Inflammatory macrophage treated with lipopolysaccharide for 1 hour (primary cell): Measurements from ENCODE around the gene PRLR.

Source experiments
- DNase-seq, 2 donors: peaks; one replicate each; pipeline ENCODE4 v3.0.0-alpha.2; 2020 to 2022

The PRLR gene

DNA sequence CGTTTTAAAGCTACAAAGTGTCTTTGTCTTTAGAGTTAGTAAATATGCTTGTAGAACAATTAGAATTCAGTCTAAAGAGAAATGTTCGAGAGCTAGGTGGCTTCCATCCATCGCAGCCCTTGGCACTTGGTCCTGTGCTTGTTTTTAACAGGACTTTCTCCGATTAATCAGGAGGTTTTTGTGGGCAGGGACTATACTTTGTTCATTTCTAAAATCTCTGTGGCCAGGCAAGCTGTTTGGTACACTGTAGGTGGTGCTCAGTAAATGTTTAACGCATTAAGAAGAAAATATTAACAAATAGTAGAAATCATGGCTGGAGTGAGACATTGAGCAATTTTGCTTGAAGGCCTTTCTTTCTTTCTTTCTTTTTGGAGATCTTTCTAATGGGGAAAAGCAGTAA lies 203.3 kb downstream of the PRLR start:
- DNase-seq = no peak

DNA sequence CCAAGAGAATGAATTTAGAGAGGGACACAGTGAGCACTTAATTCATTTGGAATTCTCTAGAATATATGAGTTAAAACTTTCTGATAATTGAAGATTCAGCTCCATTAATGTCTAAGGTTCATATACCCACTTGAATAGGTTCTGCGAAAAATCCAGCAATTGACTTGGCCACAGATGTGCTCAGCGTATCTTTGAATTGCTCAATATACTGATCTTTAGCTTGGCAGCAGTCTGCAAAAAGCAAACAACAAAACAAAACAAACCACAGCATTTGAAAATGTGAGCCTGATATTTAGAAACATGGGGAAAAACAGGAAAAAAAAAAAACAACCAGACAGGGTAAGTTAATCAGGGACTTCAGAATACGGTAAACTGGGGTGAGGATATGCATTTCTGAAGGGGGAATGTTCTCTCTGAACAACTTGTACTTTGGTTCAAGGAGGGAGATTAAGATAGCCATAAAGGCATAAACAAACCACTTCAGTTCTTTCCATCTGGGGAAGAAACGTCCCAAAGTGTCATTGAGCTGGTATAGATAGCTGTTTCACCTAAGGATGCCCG lies 203.9 kb downstream of the PRLR start:
- no peak for DNase-seq

DNA sequence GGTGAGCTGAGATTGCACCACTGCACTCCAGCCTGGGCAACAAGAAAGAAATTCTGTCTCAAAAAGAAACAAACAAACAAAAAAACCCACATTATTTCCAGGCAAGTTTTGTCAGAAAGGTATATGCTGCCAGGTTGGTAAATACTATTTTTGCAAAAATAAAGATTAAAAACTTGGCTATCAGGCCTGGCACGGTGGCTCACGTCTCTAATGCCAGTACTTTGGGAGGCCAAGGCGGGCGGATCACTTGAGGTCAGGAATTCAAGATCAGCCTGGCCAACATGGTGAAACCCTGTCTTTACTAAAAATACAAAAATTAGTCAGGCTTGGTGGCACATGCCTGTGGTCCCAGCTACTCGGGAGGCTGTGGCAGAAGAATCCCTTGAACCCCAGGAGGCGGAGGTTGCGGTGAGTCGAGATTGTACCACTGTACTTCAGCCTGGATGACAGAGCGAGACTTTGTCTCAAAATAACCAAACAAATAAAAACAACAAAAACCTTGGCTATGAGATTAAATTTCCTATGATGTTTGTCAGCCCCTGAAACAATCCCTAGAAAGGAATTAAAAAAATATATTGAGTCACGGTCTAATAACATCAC lies 205.3 kb downstream of the PRLR start:
- DNase-seq = no peak

DNA sequence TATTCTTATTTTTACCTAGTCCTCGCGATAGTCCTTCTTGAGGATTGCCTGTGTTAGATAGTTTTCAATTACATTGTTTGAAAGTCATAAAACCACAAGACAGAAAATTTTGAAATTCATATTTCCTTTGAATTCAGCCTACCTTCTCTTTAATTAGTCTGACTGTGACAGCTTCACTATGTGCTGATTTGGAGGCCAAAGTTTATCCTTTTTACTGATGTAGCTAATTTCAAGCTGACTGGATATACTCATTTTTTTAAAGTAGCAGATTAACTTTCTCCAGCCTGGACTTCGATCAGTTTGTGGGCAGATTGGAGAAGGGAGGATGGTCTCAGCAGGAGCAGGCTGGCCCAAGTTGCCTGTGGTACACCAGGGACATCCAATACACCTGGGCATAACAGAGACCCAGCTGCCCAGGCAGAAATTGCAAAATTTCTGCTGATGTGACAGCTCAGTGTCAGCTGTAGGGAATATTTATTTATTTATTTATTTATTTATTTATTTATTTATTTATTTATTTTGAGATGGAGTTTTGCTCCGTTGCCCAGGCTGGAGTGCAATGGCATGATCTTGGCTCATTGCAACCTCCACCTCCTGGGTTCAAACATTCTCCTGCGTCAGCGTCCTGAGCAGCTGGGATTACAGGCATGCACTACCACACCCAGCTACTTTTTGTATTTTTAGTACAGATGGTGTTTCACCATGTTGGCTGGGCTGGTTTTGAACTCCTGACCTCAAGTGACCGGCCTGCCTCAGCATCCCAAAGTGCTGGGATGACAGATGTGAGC lies 206.7 kb downstream of the PRLR start:
- no peak for DNase-seq

DNA sequence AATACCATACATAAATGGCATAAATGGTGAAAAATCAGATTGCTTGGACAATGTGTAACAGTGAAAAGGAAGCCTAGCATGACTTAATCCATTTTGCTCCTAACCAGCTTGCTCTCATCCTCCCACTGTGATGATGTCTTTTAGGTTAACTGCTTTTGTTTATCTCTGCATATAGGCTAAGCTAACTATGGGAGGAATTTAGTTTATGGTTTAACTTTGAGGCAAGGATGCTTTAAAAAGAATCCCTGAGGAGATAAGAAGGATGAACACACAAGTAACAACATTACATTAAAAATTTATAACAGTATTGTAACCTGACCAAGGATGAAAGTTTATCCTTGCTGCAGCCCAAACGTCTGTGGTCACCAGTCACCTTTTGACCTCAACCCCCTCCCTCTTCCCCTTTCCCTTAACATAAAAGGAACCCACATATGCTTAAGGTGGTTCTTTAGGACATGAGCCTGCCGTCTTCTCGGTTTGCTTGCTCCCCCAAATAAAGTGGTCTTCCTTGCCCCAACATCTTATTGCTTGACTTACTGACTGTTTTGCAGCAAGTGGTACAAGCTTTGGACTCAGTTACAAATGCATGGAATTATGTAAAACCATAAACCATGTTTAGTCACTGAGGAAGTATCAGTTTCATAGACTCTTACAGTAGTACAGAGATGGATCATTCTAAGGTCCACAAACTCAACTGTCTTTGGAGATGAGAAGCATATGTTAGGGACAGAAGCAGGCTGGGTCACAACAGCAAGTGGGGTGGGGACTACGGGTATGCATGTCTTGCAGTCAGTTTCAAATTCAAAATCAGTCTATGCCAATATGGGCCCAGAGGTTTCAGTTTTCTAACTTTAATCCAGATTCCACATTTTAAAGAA lies 213.9 kb downstream of the PRLR start:
- no peak for DNase-seq

DNA sequence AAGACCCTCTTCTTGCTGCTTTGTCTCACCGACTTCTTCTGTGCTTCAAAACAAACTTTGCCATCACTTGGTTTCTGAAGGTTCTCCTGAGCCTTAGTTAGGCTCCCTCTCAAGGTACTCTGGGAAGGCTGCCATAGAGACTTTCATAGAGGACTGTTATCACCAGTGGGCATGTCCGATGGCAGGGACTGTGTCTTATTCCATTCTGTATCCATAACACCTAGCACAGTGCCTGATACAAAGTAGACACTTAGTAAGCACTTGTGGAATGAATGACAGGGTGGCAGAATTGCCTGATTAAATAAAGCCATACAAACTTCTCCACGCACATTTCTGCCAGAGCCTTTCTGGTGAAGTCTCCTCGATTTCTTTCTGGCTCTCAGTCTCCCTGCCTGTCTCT lies 215.2 kb downstream of the PRLR start:
- no peak for DNase-seq

DNA sequence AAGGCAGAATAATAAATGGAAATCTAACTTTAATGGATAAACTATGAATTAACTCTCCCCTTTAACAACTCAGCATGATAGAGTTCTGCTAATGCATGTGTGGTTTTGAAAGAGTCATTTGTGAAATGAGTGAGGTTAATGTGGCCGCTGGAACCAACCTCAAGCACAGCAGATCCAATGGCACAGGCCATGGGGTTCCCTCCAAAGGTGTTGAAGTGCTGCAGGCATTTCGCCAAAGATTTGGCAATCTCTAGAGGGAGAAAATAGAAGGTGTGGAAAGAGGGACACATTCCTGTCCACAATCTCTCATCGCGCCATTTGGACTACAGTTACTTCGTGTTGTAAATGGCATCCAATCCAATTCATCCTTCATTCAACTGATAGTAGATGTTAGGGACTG lies 217.5 kb downstream of the PRLR start:
- DNase-seq = no peak

DNA sequence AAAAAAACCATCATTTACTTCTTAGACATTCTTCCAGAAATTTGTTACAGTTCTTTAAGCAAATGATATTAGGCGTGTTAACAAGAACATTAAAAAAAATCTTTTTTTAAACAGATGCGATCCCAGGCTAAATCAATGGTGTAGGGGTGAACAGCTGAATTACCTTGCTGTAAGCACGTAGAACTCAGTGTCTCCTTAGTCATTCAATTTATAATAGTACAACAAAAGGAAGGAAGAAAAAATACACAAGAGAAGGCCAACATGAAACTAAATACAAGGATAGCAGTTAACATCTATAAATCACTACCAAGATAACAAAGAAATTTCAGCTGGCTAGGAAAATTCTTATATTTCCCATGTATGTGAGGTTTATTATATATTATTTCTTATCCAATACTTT lies 217.9 kb downstream of the PRLR start:
- no peak for DNase-seq

DNA sequence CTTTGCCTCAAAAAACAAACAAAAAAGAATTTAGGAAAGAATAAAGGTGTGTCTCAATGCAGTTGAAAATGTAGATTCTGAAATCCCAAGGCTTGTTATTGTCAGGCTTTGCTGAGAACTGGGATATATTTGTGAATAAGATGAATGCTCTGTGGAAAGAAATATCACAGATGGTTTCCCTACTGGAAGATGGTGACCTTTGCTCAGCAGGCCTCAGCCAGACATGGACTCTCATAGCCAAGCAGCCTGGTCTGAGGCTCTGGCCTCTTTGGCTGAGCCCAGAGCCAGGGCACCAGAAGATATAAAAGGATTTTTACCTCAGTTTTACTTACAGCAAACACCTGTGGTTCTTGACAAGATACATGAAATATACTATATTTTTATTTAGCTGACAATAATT lies 219.6 kb downstream of the PRLR start:
- DNase-seq = no peak

DNA sequence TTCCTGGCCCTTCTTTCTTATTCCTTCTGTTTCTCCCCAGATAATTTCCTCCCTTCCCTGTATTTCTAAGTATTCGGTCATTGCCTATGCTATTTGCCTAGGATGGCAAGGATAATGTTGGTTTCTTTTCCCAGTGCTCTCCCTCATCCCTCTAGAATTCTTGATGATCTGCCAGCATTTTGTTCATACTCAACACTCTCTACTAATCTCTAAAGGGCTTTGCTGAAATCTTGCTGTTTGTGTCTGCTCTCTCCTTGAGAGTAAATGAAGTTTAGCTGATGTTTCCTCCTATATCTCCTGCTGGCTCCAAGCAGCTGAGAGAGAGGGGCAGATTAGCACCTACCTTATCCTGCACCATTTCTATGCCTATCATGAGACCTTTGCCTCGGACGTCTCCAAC lies 220.6 kb downstream of the PRLR start:
- no peak for DNase-seq

DNA sequence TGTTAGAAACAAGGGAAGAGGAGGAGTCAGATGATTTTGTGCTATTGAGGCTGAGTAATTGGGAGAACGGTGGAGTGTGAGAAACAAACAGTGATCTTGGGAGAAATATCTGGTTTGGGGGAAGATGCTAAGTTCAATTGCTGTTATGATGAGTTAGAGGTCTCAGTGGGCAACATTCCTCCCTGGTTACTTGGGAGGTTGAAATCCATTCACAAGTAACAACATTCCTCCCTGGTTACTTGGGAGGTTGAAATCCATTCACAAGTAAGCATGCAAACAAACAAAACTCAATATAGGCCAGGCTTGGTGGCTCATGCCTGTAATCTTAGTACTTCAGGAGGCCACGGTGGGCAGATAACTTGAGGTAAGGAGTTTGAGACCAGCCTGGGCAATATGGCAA lies 221.3 kb downstream of the PRLR start:
- DNase-seq = no peak

DNA sequence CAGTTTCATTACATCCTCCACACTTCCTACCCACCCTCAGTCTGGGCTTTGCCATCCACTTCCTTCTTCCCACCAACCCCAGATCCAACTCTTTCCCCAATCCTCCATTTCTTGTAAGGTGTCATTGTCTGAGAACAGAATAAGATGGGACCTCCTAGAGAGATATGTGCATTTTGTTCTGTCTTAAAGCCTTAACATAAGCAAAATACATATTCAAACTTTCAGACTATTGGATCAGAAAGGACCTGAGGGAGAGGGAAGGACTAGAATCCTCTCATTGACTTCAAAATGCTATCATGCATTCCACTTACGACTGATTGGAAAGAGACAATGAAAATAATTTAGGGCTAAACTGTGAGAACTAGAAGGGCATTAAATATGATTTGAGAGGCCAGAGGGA lies 225.5 kb downstream of the PRLR start:
- DNase-seq = no peak

DNA sequence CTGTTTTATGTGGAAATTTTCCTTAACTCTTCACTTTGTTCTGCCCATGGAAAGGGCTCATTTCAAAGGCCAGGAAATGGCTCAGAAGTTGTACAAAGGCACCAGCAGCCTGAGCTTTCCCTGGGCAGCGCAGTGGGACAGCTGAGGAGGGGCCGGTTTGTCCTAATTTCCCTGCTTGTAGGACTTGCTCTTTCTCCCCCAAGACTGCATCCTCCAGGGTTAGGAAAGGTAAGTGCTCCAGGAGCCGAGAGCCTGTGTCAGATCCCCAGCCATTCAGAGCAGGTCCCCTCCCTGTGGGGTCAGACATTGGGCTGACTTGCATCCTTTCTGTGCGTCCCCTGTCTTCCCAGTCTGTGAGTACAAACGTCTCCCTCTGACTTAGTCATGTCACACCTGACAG lies 226.1 kb downstream of the PRLR start:
- no peak for DNase-seq

DNA sequence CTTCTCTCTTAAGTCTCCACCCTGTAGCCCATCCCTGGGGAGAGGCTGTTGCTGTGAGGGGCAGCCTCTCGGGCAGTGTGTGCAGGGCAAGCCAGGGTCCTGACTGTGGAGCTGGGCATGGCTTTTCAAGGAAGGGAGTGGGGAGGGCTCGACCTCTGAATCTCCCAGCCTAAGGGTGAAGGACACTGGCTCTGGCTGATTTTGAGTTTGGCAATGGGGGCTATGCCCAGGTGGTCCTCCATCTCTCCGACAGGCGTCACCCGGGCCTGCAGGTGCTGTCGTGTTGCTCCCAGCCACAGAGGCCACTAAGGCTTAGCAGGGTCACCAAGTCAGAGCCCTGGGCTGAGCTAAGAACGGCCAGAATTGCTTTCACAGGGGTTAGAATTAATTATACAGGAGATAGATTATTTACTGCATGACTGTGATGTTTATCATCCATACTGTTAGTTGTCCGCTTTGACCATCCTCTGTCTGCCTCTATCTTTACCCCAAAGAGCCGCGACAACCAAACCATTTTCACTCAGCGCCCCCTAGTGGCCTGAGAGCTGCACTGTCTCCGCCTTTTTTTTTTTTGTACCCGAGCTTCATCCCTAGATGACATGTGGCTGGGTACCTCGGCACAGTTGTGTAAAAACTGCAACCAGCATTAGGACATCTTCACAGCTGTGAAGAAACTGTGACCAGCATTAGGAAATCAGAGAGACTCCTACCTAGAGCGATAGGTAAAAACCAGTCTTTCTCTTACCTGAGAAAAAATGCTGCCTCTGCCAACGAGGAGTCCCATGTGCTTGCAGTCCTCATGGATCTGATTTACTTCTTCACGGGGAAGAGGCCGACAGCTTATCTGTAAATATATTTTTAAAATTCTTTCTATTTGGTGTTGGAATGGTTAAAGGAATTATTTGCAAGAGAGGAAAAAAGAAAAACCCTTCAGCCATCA lies 227.0 kb downstream of the PRLR start:
- peak; percentile 17 to 78 for DNase-seq

DNA sequence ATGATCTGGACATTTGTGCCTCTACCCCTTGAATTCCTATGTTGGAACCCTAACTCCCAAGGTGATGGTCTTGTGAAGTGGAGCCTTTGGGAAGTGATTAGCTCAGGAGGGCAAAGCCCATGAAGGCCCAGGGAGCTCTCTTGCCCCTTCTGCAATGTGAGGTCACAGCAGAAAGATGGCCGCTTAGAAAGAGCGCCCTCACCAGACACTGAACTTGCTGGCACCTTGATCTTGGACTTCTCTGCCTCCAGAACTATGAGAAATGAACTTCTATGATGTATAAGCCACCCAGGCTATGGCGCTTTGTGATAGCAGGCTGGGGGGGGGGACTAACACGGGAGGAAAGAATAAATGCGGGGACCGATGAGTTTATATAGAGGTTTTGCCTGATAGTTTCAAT lies 227.8 kb downstream of the PRLR start:
- DNase-seq = no peak

DNA sequence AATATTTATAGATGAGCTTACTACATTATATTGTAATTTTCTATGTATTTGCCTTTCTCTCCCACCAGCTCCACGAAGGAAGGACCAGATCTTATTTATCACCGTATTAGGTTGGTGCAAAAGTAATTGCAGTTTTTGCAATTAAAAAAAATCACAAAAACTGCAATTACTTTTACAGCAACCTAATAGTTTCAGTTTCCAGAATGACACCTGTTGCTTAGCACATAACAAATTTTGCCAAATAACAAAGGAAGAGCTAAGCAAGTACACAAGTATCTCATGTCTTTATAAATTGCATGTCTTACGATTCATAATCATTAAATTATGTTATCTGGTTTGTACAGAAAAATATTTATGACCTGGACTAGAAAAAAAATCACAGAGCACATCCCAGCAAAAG lies 228.4 kb downstream of the PRLR start:
- no peak for DNase-seq
